Activated T-cell treated with anti-CD3 and anti-CD28 coated beads, Interleukin-2, amount 50 U/mL, for 24 hours (primary cell): ENCODE results near the gene NFATC1.

Source experiments
- DNase-seq: peaks from one replicate; pipeline ENCODE4 v3.0.0-alpha.2; 2020
- H3K27ac Mint-ChIP-seq: 2 replicates; pipeline ENCODE4 v1.8.0; 2020; ENCODE audit warnings: mild to moderate bottlenecking, mixed read lengths
- H3K27me3 Mint-ChIP-seq: 2 replicates; pipeline ENCODE4 v1.8.0; 2020; ENCODE audit warnings: mixed read lengths
- H3K36me3 Mint-ChIP-seq: 2 replicates; pipeline ENCODE4 v1.8.0; 2020; ENCODE audit warnings: low read depth, mixed read lengths
- H3K4me1 Mint-ChIP-seq: 2 replicates; pipeline ENCODE4 v1.8.0; 2020; ENCODE audit warnings: low read depth, mixed read lengths
- H3K4me3 Mint-ChIP-seq: 2 replicates; pipeline ENCODE4 v1.8.0; 2020; ENCODE audit warnings: mild to moderate bottlenecking, moderate library complexity, mixed read lengths
- H3K9me3 Mint-ChIP-seq: 2 replicates; pipeline ENCODE4 v1.8.0; 2020; ENCODE audit warnings: mixed read lengths

NFATC1 gene

GRCh38 chr18:79380816-79381806, 14.6 kb upstream of the NFATC1 start:
- H3K27ac Mint-ChIP-seq = no peak overlapping the region

DNA sequence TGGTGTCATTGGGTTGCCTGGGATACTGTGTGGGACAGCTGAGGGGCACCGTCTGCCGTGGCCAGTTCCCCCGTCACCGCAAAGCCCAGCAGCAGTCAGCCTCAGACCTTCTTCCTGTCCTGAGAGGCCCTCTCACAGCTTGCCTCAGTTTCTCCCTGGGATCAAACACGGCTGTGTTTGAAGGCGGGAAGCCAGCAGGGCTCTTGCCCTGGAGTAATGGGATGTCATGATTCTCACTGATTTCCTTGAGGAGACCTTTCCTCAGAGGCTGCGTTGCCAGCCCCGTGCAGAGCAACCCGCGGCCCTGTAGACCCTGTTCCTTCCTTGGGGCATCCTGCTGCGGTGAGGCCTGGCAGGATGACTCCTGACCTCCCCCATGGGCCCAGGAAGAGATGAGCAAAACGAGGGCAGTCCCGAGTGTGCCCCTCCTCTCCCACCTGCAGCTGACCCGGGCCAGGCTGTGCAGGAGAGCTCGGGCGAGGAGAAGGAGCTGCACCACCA, 13.9 kb upstream of the NFATC1 start:
- no peak for DNase-seq
- Mint-ChIP-seq H3K9me3 (no peaks in the 10 kb centered on the region), H3K27me3 (no peaks in the 10 kb centered on the region), H3K4me3 (no peak overlapping the region), H3K4me1 (peaks cover 12% of the 10 kb centered on the region), H3K36me3 (peaks cover 23% of the 10 kb centered on the region), H3K27ac (no peak overlapping the region)

More at GRCh38 chr18:79380816-79381806, 14.6 kb upstream of the NFATC1 start:
- Mint-ChIP-seq H3K27me3 (no peaks in the 10 kb centered on the region), H3K4me3 (no peak overlapping the region), H3K9me3 (no peaks in the 10 kb centered on the region), H3K36me3 (peaks cover 27% of the 10 kb centered on the region), H3K4me1 (peaks cover 12% of the 10 kb centered on the region)
- peak; percentile 87 for DNase-seq

- peaks cover 16% of the 10 kb centered on the region for H3K4me1 Mint-ChIP-seq
Observed at GRCh38 chr18:79382681-79383387, 12.9 kb upstream of the NFATC1 start.

GRCh38 chr18:79383388-79384056, 12.2 kb upstream of the NFATC1 start:
- peaks cover 7% of the 10 kb centered on the region for H3K27me3 Mint-ChIP-seq
- H3K9me3 Mint-ChIP-seq = no peaks in the 10 kb centered on the region
- H3K27ac Mint-ChIP-seq = no peak overlapping the region
- peaks cover 15% of the 10 kb centered on the region for H3K4me1 Mint-ChIP-seq
- DNase-seq = no peak
- no peak overlapping the region for H3K4me3 Mint-ChIP-seq
- H3K36me3 Mint-ChIP-seq = peaks cover 6% of the 10 kb centered on the region

More at GRCh38 chr18:79382681-79383387, 12.9 kb upstream of the NFATC1 start:
- no peak overlapping the region for H3K4me3 Mint-ChIP-seq
- no peak overlapping the region for H3K27ac Mint-ChIP-seq
- DNase-seq = no peak
- H3K9me3 Mint-ChIP-seq = no peaks in the 10 kb centered on the region
- peaks cover 13% of the 10 kb centered on the region for H3K36me3 Mint-ChIP-seq
- H3K27me3 Mint-ChIP-seq = peaks cover 5% of the 10 kb centered on the region

- Mint-ChIP-seq H3K4me3 (no peak overlapping the region), H3K27ac (peak overlapping the region; percentile 59), H3K9me3 (no peaks in the 10 kb centered on the region), H3K4me1 (peaks cover 10% of the 10 kb centered on the region), H3K27me3 (peaks cover 14% of the 10 kb centered on the region), H3K36me3 (no peaks in the 10 kb centered on the region)
- no peak for DNase-seq
Observed at GRCh38 chr18:79384151-79384807, 11.5 kb upstream of the NFATC1 start.

- no peaks in the 10 kb centered on the region for H3K9me3 Mint-ChIP-seq
- no peaks in the 10 kb centered on the region for H3K36me3 Mint-ChIP-seq
- no peak overlapping the region for H3K4me3 Mint-ChIP-seq
- peaks cover 18% of the 10 kb centered on the region for H3K27me3 Mint-ChIP-seq
- DNase-seq = no peak
- H3K4me1 Mint-ChIP-seq = peaks cover 6% of the 10 kb centered on the region
- H3K27ac Mint-ChIP-seq = no peak overlapping the region
Observed at GRCh38 chr18:79384834-79385233, 10.9 kb upstream of the NFATC1 start.

GRCh38 chr18:79385326-79385707, 10.4 kb upstream of the NFATC1 start:
- DNase-seq = no peak
- H3K36me3 Mint-ChIP-seq = no peaks in the 10 kb centered on the region
- H3K9me3 Mint-ChIP-seq = no peaks in the 10 kb centered on the region
- H3K4me3 Mint-ChIP-seq = no peak overlapping the region
- peaks cover 18% of the 10 kb centered on the region for H3K27me3 Mint-ChIP-seq
- H3K27ac Mint-ChIP-seq = no peak overlapping the region
- peaks cover 6% of the 10 kb centered on the region for H3K4me1 Mint-ChIP-seq

GRCh38 chr18:79385708-79386341, 9.9 kb upstream of the NFATC1 start:
- DNase-seq = no peak
- H3K36me3 Mint-ChIP-seq = no peaks in the 10 kb centered on the region
- peaks cover 6% of the 10 kb centered on the region for H3K4me1 Mint-ChIP-seq
- H3K27me3 Mint-ChIP-seq = peaks cover 18% of the 10 kb centered on the region
- H3K4me3 Mint-ChIP-seq = no peak overlapping the region
- no peaks in the 10 kb centered on the region for H3K9me3 Mint-ChIP-seq
- H3K27ac Mint-ChIP-seq = no peak overlapping the region

- DNase-seq = no peak
- H3K4me3 Mint-ChIP-seq = no peak overlapping the region
- H3K9me3 Mint-ChIP-seq = no peaks in the 10 kb centered on the region
- peaks cover 23% of the 10 kb centered on the region for H3K27me3 Mint-ChIP-seq
- peaks cover 6% of the 10 kb centered on the region for H3K4me1 Mint-ChIP-seq
- no peaks in the 10 kb centered on the region for H3K36me3 Mint-ChIP-seq
- H3K27ac Mint-ChIP-seq = no peak overlapping the region
Observed at GRCh38 chr18:79386547-79386946, 9.2 kb upstream of the NFATC1 start.

DNA sequence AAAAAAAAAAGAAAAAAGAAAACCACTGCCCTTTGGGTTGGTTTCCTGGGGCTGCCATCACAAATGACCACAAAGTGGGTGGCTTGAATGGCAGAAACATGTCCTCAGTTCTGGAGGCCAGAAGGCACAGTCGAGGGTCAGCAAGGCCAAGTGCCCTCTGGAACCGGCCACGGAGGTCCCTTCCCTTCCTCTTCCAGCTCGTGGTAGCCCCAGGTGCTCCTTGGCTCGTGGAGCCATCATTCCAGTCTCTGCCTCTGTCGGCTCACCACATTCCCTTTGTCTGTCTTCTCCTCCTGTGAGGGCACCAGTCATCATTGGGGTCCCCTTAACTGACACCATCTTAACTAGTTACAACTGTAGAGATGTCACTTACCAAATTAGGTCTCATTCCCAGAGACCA, 8.5 kb upstream of the NFATC1 start:
- no peak overlapping the region for H3K27ac Mint-ChIP-seq
- H3K9me3 Mint-ChIP-seq = no peaks in the 10 kb centered on the region
- no peak for DNase-seq
- peaks cover 27% of the 10 kb centered on the region for H3K27me3 Mint-ChIP-seq
- no peak overlapping the region for H3K4me3 Mint-ChIP-seq
- peaks cover 7% of the 10 kb centered on the region for H3K4me1 Mint-ChIP-seq
- no peaks in the 10 kb centered on the region for H3K36me3 Mint-ChIP-seq

DNA sequence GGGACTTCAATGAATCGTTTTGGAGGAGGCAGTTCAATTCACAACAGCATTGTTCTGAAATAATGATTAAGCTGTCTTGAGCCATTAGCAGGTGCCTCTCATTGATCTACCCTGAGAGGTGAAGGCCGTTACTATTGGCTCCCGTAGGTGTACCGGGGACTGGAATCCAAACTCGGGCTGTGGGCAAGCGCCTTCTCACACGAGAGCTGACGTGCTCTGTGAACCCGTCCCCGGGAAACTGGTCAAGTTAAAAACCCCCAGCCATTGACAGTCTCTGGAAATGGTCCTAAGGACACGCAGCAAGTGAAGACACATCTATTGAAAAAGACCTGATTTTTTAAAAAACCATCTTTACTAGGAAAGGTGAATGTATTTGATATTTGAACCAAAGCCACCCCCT, 8.1 kb upstream of the NFATC1 start:
- no peaks in the 10 kb centered on the region for H3K36me3 Mint-ChIP-seq
- H3K4me3 Mint-ChIP-seq = no peak overlapping the region
- DNase-seq = no peak
- H3K27ac Mint-ChIP-seq = no peak overlapping the region
- peaks cover 11% of the 10 kb centered on the region for H3K4me1 Mint-ChIP-seq
- peaks cover 30% of the 10 kb centered on the region for H3K27me3 Mint-ChIP-seq
- H3K9me3 Mint-ChIP-seq = no peaks in the 10 kb centered on the region

GRCh38 chr18:79388043-79388442, 7.7 kb upstream of the NFATC1 start:
- no peaks in the 10 kb centered on the region for H3K9me3 Mint-ChIP-seq
- no peaks in the 10 kb centered on the region for H3K36me3 Mint-ChIP-seq
- H3K4me1 Mint-ChIP-seq = peaks cover 14% of the 10 kb centered on the region
- peak; percentile 22 for DNase-seq
- no peak overlapping the region for H3K4me3 Mint-ChIP-seq
- peaks cover 30% of the 10 kb centered on the region for H3K27me3 Mint-ChIP-seq
- no peak overlapping the region for H3K27ac Mint-ChIP-seq

- Mint-ChIP-seq H3K36me3 (no peaks in the 10 kb centered on the region), H3K4me1 (peaks cover 20% of the 10 kb centered on the region), H3K27me3 (peaks cover 30% of the 10 kb centered on the region), H3K9me3 (no peaks in the 10 kb centered on the region), H3K27ac (no peak overlapping the region), H3K4me3 (no peak overlapping the region)
- DNase-seq = no peak
Observed at GRCh38 chr18:79389689-79390088, 6.0 kb upstream of the NFATC1 start.
